Measurements from ENCODE around the gene COMMD6.
A peak's percentile ranks its signal among the peaks of the same experiment; 100 is the strongest.

COMMD6 gene

DNA sequence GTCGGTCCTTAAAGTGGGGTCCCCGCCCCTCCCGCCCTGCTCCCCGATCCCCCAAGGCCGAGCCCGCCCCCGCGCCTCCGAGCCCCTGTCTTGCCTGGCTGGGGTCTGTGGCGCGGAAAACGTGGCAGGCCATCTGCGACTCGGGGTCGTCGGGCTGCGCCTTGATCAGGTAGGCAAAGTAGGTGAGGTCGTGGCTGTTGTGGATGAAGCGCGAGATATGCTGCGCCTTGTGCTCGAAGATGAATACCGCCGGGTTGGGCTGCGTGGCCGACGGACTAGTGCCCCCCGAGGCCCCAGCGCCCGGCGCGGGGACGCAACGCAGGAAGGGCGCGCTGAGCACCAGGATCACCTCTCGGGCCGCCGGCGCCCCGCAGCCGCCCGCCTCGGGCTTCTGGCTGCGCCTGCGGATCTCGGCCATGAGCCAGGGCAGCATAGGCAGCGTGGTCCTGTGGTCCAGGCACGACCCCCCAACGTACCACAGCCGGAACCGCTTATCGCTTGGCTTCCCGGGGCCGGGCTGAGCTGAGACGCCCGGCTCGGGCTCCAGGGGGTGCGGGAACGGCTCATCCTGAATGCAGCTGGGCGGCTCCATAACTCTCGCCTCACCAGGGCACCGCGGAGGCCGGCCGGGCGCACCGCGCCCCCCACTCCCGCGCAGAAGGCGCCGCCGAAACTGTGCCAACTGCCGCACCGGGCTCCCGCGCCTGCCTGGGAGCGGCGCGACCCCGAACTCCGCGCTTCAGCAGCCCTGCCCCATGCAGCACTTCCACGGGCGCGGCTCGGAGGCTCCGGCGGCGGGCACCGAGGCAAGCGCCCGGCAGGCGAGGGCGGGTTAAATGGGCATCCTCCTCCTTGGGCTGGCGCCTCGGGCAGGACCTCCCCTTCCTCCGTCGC, 56.2 kb downstream of the COMMD6 start:
- DNase-seq, result peak; percentile 7

DNA sequence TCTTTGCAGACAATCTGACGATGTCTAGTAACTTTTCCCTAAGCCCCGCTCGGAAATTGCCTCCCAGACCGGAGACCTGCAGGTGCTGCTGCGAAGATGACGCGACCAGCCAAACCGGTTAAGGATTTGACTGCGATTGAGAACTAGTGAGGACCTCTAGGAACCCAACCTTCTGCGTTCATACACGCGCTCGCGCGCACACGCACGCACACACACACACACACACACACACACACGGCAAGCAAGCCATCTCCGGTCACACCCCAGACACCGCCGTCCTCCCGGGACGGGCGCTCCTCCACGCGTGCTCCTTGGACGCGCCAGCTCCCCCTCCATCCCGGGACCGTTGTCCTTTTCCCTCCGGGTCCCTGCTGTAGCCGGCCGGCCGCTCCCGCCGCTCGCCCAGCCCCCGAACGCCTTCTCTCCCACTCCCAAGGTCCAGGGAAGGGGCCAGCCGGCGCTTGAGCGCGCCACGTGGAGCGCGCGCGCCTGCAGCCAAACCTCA, 56.9 kb downstream of the COMMD6 start:
- DNase-seq, result peak; percentile 15

GRCh38 chr13:75479102-75479740, 58.4 kb downstream of the COMMD6 start:
- DNase-seq, result no peak

DNA sequence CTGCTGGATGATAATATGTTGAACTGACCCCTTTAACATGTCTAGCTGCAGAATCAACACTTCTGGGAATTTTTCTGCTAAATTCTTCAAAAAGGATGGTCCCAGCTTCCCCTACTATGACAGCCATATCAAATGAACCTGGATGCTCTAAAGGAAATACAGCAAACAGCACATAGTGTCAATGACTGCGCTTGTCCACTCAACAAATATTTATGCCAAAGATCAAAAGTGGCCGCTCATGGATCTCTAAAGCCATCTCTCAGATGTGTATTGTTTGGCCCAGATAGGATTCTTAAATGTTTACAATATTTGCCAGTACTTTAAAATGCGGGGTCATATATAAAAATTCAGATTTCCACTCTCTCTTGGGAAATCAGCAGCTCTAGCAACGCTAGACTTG, 59.0 kb downstream of the COMMD6 start:
- no peak for DNase-seq

Data from stimulated activated CD4-positive, alpha-beta T cell treated with anti-CD3 and anti-CD28 coated beads, Interleukin-4, amount 100 ng/mL, for 24 hours (primary cell).